Stimulated activated CD8-positive, alpha-beta memory T cell treated with anti-CD3 and anti-CD28 coated beads, Interleukin-4, amount 100 ng/mL, for 4 hours (primary cell): ENCODE measurements around the gene VPREB1.
"Not testable (repeated sequence)": the region's sequence is repeated elsewhere in the genome, so short reads cannot be mapped to it uniquely, and the experiment has no call there.

Experiments used
- DNase-seq, 2 donors: peaks; one replicate each; pipeline ENCODE4 v3.0.0-alpha.2; 2020; ENCODE audit warnings: low read depth in 2 of 2, low spot score in 1 of 2

Gene VPREB1

GRCh38 chr22:22293436-22293835 lies 48.9 kb downstream of the VPREB1 start:
- DNase-seq, result not testable (repeated sequence)

DNA sequence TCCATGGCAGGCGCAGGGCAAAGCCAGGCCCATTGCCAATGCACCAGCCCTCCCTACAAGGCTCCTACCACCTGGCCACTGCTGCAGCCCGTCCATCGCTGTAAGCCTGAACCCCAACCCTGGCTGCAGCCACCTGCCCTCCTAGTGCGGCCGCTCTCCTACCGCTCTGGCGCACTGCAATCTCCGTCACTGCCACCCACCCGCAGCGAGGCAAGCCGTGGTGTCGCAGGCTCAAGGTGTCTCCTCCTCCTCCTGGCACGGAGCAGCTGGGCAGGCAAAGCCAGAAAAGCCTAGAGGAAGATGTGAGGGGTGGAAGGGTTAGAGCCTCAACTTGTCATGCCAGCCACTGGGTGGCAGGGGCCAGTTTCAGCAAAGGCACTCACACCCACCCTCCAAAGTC lies 50.1 kb downstream of the VPREB1 start:
- not testable (repeated sequence) for DNase-seq
